ENCODE measurements around the gene SUGP2.
"Not testable (repeated sequence)": the region's sequence is repeated elsewhere in the genome, so short reads cannot be mapped to it uniquely, and the experiment has no call there.

SUGP2 gene

DNA sequence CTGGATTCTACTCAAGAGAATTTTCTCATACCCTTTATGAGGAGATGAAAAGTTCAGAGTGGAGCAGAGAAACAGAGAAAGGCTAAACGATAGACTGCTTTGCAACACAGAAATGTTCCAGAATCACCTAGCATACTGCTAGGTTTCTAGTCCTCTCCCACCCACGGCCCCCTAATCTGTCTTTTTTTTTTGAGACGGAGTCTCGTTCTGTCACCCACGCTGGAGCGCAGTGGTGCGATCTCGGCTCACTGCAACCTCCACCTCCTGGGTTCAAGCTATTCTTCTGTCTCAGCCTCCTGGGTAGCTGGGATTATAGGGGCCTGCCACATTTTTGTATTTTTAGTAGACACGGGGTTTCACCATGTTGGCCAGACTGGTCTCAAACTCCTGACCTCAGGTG, 4.8 kb downstream of the SUGP2 start:
- no peak for DNase-seq

DNA sequence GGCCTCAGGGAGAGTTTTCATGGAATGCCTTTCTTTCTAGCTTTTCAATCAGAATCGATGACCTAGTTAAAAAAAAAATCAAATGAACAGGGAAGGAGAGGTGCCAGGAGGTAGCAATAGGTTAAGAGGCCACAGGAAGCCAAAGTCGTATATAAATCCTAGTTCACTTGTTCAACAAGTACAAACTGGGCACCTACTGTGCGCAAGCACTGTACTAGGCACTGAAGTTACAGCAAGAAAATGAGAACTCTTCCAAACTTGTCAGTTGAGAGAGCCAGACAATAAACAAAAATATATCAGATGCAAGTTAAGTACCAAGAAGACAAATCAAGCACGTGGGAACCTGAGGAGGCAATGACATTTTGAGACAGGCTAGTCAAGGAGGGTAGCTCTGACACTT, 6.1 kb downstream of the SUGP2 start:
- no peak for DNase-seq

GRCh38 chr19:19026299-19026971, 6.9 kb downstream of the SUGP2 start:
- peak; percentile 43 for DNase-seq

DNA sequence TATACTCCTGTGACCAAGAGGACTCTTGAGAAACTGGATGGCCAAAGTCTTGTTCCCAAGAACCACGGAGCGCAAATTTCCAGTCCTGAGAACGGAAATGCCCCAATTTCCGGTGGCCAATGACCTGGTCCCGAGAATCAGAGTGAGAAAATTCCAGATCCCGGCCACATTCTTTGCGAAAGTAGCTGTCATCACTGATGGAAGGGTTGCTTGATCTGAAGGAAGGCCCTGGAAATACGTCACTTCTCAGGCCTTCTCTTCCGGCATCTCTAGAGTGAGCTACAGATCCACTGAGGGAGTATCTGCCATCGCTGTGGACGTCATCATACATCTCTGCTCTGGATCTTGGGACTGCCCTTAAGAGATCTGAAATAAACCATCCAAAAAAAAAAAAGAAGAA, 7.5 kb downstream of the SUGP2 start:
- no peak for DNase-seq

DNA sequence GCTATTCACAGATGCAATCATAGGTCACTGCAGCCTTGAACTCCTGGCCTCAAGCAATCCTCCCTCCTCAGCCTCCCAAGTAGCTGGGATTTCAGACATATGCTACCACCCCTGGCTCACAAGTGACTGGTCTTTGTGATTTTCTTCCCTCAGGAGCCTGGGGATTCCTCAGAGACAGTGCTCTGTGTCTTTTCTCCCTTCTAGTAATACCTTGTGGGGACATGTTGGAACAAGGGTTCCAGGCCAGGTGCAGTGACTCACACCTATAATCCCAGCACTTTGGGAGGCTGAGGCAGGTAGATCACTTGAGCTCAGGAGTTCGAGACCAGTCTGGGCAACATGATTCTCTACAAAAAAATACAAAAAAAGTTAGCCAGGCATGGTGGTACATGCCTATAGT, 9.9 kb downstream of the SUGP2 start:
- not testable (repeated sequence) for DNase-seq

GRCh38 chr19:19022380-19022961, 10.8 kb downstream of the SUGP2 start:
- no peak for DNase-seq

DNA sequence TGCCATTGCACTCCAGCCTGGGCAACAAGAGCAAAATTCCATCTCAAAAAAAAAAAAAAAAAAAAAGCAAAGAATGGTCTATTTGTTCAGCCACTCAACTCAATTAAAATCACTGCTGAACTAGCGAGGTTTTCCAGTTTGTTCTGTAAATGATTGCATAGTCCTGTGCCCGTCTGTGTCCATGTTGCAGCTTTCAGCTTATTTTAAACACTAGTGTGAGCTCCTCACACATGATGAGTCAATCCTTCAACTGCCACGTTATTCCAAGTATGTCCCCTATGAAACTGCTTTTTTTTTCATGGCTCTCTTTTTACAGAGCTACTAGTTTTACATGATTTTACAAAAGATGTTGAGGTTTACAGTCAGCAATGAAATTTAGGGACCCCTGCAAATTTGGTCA, 12.2 kb downstream of the SUGP2 start:
- DNase-seq: no peak

GRCh38 chr19:19010551-19010950, 22.8 kb downstream of the SUGP2 start:
- no peak for DNase-seq

- DNase-seq: no peak
Observed at GRCh38 chr19:19009951-19010350, 23.4 kb downstream of the SUGP2 start.

GRCh38 chr19:19006213-19006612, 27.1 kb downstream of the SUGP2 start:
- no peak for DNase-seq

GRCh38 chr19:19004144-19004543, 29.2 kb downstream of the SUGP2 start:
- no peak for DNase-seq

DNA sequence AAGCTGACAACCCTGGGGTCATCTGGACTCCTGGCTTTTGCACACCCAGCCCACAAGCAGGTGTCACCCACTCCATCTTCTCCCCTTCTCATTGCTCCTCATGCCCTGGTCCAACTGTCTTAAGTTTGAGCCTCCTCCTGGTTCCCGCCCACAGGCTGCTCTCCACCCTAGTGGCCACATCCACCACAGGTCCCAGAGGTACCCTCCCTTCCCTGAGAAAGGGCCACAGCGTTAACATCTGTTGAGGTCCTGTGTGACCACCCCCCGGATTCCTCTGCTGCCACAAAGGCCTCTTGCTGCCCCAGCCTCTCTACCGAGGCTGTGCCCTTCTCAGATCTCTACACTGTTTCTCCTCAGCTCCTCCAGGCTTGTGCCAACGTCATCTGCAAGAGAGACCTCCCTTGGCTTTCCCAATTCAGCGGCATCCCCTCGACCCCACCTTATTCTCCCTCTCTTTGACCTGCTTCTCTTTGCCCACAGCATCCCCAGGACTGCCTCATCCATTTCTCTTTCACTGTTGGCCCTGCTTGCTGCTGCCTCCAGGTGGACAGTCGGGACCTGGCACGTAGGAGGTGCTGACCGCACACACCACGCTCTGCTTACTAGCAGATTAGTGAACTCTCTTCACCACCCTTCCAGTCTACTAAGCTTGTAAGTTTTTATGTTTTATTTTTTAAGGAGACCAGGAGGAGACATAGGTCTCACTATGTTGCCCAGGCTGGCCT, 33.3 kb downstream of the SUGP2 start:
- peak; percentile 45 for DNase-seq

GRCh38 chr19:18999016-18999758, 34.1 kb downstream of the SUGP2 start:
- no peak for DNase-seq

DNA sequence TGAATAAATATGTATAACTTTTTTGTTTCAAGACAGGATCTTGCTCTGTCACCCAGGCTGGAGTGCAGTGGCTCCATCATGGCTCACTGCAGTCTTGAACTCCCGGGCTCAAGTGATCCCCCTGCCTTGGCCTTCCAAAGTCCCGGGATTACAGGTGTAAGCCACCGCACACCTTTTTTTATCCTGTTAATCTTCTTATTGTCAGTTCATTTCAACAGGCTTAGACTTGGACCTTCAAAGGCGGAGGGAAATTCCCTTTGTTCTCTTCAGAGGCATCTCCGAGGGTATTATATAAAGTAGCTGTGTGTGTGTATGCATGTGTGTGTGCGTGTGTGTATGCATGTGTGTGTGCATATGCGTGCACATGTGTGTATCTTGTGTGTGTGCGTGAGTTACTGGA, 35.0 kb downstream of the SUGP2 start:
- no peak for DNase-seq

DNA sequence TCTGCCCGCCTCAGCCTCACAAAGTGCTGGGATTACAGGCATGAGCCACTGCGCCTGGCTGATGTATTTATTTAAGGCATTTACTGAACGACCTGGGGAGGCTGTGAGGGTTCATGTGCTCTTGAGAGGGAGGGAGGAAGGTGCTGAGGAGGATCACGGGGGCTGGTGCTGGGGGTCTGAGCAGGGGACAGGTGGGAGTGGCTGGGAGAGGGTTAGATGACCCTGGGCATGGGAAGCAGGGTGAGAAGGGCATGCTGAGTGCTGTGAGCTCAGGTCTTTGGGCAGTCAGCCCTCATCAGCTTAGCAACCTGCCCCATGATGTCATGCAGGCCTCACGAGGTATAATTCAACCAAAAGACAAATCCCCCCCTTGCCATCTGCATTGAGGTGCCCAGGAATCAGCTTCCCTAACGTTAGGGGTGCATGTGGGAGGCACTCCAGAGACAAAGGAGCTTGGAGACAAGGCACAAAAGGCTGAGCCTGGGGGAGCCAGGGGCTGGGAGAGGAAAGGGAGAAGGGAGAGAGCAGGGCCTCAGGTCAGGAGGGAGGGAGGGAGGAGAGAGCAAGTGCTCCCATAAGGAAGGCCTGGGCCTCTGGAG, 36.4 kb downstream of the SUGP2 start:
- no peak for DNase-seq

DNA sequence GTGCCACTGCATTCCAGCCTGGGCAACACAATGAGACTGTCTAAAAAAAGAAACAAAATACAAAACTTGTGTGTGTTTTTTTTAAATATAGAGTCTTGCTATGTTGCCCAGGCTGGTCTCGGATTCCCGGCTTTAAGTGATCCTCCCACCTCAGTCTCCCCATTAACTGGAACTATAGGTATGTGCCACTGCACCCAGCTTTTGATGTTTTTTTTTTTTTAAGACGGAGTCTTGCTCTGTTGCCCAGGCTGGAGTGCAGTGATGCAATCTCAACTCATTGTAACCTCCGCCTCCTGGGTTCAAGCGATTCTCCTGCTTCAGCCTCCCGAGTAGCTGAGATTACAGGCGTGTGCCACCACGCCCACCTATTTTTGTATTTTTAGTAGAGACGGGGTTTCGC, 37.0 kb downstream of the SUGP2 start:
- no peak for DNase-seq

DNA sequence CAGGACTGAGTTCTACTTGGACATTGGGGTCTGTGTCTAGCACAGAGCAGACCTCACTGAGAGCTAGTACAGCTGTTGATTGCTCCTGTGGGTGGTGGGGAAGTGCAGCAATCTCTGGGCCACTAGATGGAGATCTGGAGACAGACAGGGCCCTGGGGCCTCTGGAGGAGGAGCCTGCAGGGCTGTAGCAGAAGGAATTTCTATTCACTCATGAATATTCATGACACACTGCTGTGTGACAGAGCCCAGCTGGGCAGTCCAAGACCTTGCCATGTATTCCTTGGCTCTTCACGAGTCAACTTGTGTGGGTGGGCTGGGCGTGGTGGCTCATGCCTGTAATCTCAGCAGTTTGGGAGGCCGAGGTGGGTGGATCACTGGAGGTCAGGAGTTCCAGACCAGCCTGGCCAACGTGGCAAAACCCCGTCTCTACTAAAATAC, 37.5 kb downstream of the SUGP2 start:
- DNase-seq: peak; percentile 91

DNA sequence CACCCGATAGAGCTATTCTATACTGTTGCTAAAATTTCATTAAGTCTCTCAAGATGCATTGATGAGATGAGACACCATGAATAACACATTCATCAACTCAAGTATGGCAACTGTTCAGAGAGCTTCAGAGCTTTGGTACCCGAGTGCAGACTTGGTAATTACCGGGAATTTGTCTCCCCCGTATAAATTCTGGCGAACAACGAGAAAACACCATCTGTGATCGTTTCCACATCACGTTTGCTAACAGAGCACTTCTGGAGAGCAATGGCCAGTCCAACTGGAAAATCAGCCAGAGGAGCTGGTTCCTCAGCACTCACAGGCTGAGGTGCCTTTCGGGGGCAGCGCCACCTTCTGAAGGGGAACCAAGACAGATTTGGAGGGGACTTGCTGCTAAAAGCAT, 40.2 kb downstream of the SUGP2 start:
- DNase-seq: no peak

GRCh38 chr19:18992696-18993095, 40.6 kb downstream of the SUGP2 start:
- no peak for DNase-seq

DNA sequence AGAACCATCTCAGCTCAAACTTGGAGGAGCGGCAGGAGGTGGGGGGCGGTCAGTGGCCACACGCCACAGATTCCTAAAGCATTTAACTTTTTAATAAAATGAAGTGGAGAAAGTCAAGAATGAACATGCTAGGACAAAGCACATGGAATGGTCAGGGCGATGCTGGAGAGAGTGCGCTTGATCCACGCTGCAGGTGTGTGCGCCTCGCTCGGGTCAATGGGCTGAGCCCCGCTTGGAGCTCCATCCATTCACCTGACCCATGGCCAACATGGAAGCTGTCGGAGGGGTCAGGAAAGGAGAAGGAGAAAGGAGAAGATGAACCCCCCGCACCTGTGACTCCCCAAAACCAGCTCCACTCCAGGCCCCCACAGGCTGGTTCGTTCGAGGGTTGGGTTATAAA, 41.8 kb downstream of the SUGP2 start:
- DNase-seq: no peak

- DNase-seq: no peak
Observed at GRCh38 chr19:18991006-18991405, 42.3 kb downstream of the SUGP2 start.

GRCh38 chr19:18990128-18990708, 43.1 kb downstream of the SUGP2 start:
- no peak for DNase-seq

DNA sequence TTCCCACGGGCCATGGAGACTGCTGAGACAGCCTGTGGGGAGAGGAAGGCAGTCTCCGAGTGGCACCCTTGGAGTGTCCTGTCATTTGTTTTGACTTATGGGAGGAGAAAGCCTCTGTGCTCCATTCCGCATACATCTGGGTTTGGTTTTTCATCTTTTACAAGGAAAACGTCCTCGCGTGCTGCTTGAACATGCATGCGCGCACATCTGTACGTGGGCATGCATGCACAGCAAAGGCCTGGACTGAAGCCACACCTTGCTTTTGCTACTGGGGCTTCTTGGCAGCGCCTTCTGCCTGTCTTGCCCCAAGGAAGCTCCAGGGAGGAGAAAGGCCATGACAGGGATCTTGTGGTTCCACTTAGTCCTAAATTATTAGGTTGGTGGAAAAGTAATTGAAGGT, 44.0 kb downstream of the SUGP2 start:
- DNase-seq: no peak
